HepG2 (cell line): ENCODE data around the gene RILP. TPM values are rescaled to one million over a fixed set of nuclear protein-coding genes. Genes with fewer than 3 reads are reported as not detected.

ENCODE experiments used
- BRD4 ChIP-seq: sonication (generic); formaldehyde crosslinking; IDR thresholded peaks from 2 replicates; pipeline ENCODE4 v1.4.0; 2020; ENCODE audit warnings: missing genetic modification reagents
- GLI4 ChIP-seq: sonication (generic); formaldehyde crosslinking; IDR thresholded peaks from 2 replicates; pipeline ENCODE4 v1.5.1; 2020; ENCODE audit warnings: missing genetic modification reagents, mild to moderate bottlenecking, moderate library complexity, borderline replicate concordance
- HIVEP1 ChIP-seq: sonication (generic); formaldehyde crosslinking; IDR thresholded peaks from 2 replicates; pipeline ENCODE4 v1.4.0; 2020; ENCODE audit warnings: mild to moderate bottlenecking, missing genetic modification reagents
- ISL2 ChIP-seq: sonication (generic); formaldehyde crosslinking; IDR thresholded peaks from 2 replicates; pipeline ENCODE4 v1.5.0; 2020; ENCODE audit warnings: missing genetic modification reagents
- LCORL ChIP-seq, 2 experiments: fragments of 450-650 bp in 1 of 2; sonication (generic) in 1 of 2; formaldehyde crosslinking in 1 of 2; IDR thresholded peaks; 2 replicates each; pipeline versions ENCODE4 v1.5.0 to v1.6.1; 2017 to 2020; ENCODE audit warnings: antibody characterized with exemption in 1 of 2, missing genetic modification reagents in 1 of 2
- NCOR1 ChIP-seq: fragments of 200-600 bp; sonication (generic); IDR thresholded peaks from 2 replicates; pipeline ENCODE4 v1.7.0; 2017; ENCODE audit warnings: antibody characterized with exemption, low read length, borderline replicate concordance
- PCBP2 ChIP-seq: fragments of 200-400 bp; formaldehyde crosslinking; optimal IDR thresholded peaks from 2 replicates; pipeline ENCODE3; 2018; ENCODE audit warnings: low read length, low read depth; ENCODE audit not compliant: poor library complexity, severe bottlenecking
- RXRA ChIP-seq: sonication (generic); formaldehyde crosslinking; IDR thresholded peaks from 2 replicates; pipeline ENCODE4 v1.5.1; 2020; ENCODE audit warnings: missing genetic modification reagents
- SETDB1 ChIP-seq: sonication (generic); formaldehyde crosslinking; IDR thresholded peaks from 2 replicates; pipeline ENCODE4 v1.5.1; 2020; ENCODE audit warnings: missing genetic modification reagents, mild to moderate bottlenecking, borderline replicate concordance
- SIN3B ChIP-seq: fragments of 150-350 bp; IDR thresholded peaks from 2 replicates; pipeline ENCODE4 v1.6.1; 2014; ENCODE audit warnings: low read length
- ZBTB38 ChIP-seq: sonication (generic); formaldehyde crosslinking; IDR thresholded peaks from 2 replicates; pipeline ENCODE4 v1.5.1; 2020; ENCODE audit warnings: mild to moderate bottlenecking, missing genetic modification reagents
- ZBTB7A ChIP-seq: sonication (generic); formaldehyde crosslinking; IDR thresholded peaks from 2 replicates; pipeline ENCODE4 v1.8.0; 2022; ENCODE audit warnings: mild to moderate bottlenecking, missing genetic modification reagents
- ZNF232 ChIP-seq: sonication (generic); formaldehyde crosslinking; IDR thresholded peaks from 2 replicates; pipeline ENCODE4 v1.4.0; 2020; ENCODE audit warnings: missing genetic modification reagents, borderline replicate concordance
- ZNF709 ChIP-seq: sonication (generic); formaldehyde crosslinking; IDR thresholded peaks from 2 replicates; pipeline ENCODE4 v1.5.0; 2020; ENCODE audit warnings: mild to moderate bottlenecking, missing genetic modification reagents
- ZNF781 ChIP-seq: sonication (generic); formaldehyde crosslinking; IDR thresholded peaks from 2 replicates; pipeline ENCODE4 v1.5.1; 2020; ENCODE audit warnings: borderline replicate concordance, mild to moderate bottlenecking, missing genetic modification reagents; ENCODE audit errors: not compliant biosample characterization
- ZNF800 ChIP-seq: sonication (generic); formaldehyde crosslinking; IDR thresholded peaks from 2 replicates; pipeline ENCODE4 v1.4.0; 2020; ENCODE audit warnings: missing genetic modification reagents
- polyA plus RNA-seq, 8 experiments: library from polyadenylated mRNA; depleted of rRNA in 3 of 8; stranded (reverse) in 7 of 8; unstranded in 1 of 8; fragments of >200 nt; fragmentation: Illumina TruSeq in 4 of 8; extraction: Trizol in 4 of 8; gene quantifications; 2 replicates each; pipeline versions ENCODE4 v1.2.1 to v1.2.3, GENCODE V29; 2011 to 2016; ENCODE audit warnings: low read depth in 4 of 8, missing spikeins in 1 of 8, mixed read lengths in 1 of 8; ENCODE audit not compliant: insufficient read depth in 1 of 8
- total RNA-seq, 5 experiments: library from RNA; depleted of rRNA; stranded (reverse); fragments of >200 nt; fragmentation: Illumina TruSeq; extraction: Trizol; gene quantifications; 2 replicates each; pipeline ENCODE4 v1.2.3, GENCODE V29; 2016; ENCODE audit warnings: low read depth in 1 of 5
- TF ChIP-seq, protein P1 (sequence below): sonication (generic); formaldehyde crosslinking; IDR thresholded peaks from 2 replicates; pipeline ENCODE4 v1.5.0; 2020; ENCODE audit warnings: mild to moderate bottlenecking, missing genetic modification reagents, borderline replicate concordance
- TF ChIP-seq, protein P2 (sequence below): sonication (generic); formaldehyde crosslinking; IDR thresholded peaks from 2 replicates; pipeline ENCODE4 v1.8.1; 2023; ENCODE audit warnings: mild to moderate bottlenecking, missing genetic modification reagents, borderline replicate concordance
- TF ChIP-seq, protein P3 (sequence below): sonication (generic); formaldehyde crosslinking; IDR thresholded peaks from 2 replicates; pipeline ENCODE4 v1.8.0; 2022; ENCODE audit warnings: missing genetic modification reagents, mild to moderate bottlenecking, moderate library complexity, borderline replicate concordance
- TF ChIP-seq, protein P4 (sequence below): IDR thresholded peaks from 2 replicates; pipeline ENCODE4 v1.6.1; 2016; ENCODE audit warnings: missing genetic modification reagents, missing compliant biosample characterization

Gene RILP
- total and polyA plus RNA-seq, 2 of the 13 experiments (the other 11 are each of a cell fraction or from before 2014, with no cell fraction given): 6.6 to 8.1 TPM

DNA sequence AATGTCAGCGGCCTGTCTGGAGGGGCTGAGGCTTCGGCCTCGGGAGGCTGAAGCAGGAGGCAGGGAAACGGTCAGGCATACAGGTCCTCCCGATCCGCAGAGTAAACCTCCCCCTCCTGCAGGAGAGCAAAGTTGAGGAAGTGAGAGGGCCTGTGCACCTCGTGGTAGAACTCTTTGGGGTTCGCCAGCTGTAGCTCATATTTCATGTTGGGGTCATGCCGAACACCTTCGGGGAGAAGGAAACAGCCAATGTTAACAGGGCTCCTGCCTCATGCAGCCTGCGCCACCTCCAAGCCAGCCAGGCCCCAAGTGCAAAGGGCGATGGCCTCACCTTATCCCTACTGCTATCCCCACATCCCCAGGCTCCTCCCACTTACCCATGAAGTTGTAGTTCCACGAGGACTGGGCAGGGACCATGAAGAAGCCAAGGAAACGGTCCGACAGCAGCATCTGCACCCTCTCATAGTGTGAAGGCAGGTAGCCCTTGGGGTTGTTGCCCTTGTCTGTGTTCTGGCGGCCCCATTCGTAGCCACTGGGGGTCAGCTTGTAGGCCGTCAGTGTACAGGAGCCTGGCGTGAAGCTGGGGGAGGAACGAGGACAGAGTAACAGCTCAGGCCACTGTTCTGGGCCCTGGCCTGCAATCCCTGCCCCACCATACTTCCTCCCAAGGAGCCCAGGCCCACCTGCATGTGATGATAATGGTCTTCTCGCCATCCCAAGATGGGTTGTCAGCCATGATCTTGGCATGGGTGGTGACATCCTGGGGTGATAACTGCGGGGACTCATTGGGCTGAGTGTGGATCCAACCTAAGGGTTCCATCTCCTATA, 1.3 kb upstream of the RILP start (continued):
- TF ChIP-seq GLI4 (CRISPR knock-in tag) (no peak), ZNF800 (CRISPR knock-in tag) (no peak), HIVEP1 (CRISPR knock-in tag) (0 out of 2 replicates have a peak, but pooled peaks have one; percentile 12), NCOR1 (no peak), SETDB1 (CRISPR knock-in tag) (no peak), RXRA (CRISPR knock-in tag) (0 out of 2 replicates have a peak, but pooled peaks have one; percentile 16), ZNF709 (no peak), ZNF232 (CRISPR knock-in tag) (no peak), LCORL (IDR thresholded peaks at IDR 0.05) (no peak), LCORL (CRISPR knock-in tag; IDR thresholded peaks at IDR 0.05) (no peak), BRD4 (CRISPR knock-in tag) (no peak), SIN3B (no peak), ISL2 (CRISPR knock-in tag) (no peak), ZNF781 (CRISPR knock-in tag) (no peak), ZBTB7A (no peak), ZBTB38 (CRISPR knock-in tag) (peak; percentile 39; the same call in 1 of the 2 replicates), PCBP2 (no peak)
- TF ChIP-seq, protein P1, sequence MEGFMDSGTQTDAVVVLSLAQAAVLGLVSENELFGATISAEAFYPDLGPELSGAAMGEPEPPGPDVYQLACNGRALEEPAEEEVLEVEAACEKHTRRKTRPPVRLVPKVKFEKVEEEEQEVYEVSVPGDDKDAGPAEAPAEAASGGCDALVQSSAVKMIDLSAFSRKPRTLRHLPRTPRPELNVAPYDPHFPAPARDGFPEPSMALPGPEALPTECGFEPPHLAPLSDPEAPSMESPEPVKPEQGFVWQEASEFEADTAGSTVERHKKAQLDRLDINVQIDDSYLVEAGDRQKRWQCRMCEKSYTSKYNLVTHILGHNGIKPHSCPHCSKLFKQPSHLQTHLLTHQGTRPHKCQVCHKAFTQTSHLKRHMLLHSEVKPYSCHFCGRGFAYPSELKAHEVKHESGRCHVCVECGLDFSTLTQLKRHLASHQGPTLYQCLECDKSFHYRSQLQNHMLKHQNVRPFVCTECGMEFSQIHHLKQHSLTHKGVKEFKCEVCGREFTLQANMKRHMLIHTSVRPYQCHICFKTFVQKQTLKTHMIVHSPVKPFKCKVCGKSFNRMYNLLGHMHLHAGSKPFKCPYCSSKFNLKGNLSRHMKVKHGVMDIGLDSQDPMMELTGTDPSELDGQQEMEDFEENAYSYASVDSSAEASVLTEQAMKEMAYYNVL (CRISPR knock-in tag): no peak
- TF ChIP-seq, protein P2, sequence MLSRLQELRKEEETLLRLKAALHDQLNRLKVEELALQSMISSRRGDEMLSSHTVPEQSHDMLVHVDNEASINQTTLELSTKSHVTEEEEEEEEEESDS: no peak
- TF ChIP-seq, protein P3, sequence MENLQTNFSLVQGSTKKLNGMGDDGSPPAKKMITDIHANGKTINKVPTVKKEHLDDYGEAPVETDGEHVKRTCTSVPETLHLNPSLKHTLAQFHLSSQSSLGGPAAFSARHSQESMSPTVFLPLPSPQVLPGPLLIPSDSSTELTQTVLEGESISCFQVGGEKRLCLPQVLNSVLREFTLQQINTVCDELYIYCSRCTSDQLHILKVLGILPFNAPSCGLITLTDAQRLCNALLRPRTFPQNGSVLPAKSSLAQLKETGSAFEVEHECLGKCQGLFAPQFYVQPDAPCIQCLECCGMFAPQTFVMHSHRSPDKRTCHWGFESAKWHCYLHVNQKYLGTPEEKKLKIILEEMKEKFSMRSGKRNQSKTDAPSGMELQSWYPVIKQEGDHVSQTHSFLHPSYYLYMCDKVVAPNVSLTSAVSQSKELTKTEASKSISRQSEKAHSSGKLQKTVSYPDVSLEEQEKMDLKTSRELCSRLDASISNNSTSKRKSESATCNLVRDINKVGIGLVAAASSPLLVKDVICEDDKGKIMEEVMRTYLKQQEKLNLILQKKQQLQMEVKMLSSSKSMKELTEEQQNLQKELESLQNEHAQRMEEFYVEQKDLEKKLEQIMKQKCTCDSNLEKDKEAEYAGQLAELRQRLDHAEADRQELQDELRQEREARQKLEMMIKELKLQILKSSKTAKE (CRISPR knock-in tag): no peak
- TF ChIP-seq, protein P4, sequence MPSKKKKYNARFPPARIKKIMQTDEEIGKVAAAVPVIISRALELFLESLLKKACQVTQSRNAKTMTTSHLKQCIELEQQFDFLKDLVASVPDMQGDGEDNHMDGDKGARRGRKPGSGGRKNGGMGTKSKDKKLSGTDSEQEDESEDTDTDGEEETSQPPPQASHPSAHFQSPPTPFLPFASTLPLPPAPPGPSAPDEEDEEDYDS: no peak
